ENCODE data around the gene TPSG1.
"Not testable (repeated sequence)": the region's sequence is repeated elsewhere in the genome, so short reads cannot be mapped to it uniquely, and the experiment has no call there.

The TPSG1 gene

DNA sequence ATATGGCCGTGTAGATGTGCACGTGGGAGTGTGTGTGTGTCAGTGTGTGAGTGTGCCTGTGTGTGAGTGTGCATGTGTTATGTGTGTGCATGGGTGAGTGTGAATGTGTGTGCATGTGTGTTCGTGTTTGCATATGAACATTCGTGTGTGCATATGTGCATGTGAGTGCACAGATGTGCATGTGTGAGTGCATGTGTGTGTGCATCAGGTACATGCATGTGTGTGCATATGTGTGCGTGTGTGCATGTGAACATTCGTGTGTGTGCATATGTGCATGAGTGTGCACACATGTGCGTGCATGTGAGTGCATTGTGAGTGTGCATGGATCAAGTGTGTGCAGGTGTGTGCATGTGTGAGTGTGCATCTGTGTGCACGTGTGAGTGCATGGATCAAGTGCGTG lies 12.9 kb upstream of the TPSG1 start:
- no peak overlapping the region for H3K4me3 ChIP-seq (ENCODE audit: low read depth, low read length)
- TF ChIP-seq, protein P1, sequence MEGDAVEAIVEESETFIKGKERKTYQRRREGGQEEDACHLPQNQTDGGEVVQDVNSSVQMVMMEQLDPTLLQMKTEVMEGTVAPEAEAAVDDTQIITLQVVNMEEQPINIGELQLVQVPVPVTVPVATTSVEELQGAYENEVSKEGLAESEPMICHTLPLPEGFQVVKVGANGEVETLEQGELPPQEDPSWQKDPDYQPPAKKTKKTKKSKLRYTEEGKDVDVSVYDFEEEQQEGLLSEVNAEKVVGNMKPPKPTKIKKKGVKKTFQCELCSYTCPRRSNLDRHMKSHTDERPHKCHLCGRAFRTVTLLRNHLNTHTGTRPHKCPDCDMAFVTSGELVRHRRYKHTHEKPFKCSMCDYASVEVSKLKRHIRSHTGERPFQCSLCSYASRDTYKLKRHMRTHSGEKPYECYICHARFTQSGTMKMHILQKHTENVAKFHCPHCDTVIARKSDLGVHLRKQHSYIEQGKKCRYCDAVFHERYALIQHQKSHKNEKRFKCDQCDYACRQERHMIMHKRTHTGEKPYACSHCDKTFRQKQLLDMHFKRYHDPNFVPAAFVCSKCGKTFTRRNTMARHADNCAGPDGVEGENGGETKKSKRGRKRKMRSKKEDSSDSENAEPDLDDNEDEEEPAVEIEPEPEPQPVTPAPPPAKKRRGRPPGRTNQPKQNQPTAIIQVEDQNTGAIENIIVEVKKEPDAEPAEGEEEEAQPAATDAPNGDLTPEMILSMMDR (IDR thresholded peaks at IDR 0.05; ENCODE audit: low read depth, low read length, missing control alignments) = no peak
- no peak for DNase-seq (ENCODE audit: low read depth)

DNA sequence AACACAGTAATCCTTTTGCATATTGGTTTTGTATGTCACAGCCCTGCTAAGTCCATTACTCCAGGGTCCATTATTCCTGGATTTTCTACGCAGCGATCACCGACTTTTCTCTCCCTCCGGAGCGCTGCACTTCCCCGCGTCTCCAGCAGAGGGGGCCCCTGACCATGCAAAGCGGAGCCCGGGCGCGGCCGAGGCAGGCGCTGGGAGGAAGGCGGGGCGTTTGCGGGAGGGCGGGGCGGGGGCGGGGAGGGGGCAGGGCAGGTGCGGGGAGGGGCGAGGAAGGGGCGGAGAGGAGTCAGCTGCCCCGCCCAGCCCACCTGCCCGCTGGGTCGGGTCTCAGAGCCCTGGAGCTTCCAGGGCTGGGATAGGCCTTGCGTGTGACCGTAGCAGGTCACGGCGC lies 11.6 kb upstream of the TPSG1 start:
- H3K4me3 ChIP-seq (ENCODE audit: low read depth, low read length); DNase-seq (ENCODE audit: low read depth): not testable (repeated sequence)

DNA sequence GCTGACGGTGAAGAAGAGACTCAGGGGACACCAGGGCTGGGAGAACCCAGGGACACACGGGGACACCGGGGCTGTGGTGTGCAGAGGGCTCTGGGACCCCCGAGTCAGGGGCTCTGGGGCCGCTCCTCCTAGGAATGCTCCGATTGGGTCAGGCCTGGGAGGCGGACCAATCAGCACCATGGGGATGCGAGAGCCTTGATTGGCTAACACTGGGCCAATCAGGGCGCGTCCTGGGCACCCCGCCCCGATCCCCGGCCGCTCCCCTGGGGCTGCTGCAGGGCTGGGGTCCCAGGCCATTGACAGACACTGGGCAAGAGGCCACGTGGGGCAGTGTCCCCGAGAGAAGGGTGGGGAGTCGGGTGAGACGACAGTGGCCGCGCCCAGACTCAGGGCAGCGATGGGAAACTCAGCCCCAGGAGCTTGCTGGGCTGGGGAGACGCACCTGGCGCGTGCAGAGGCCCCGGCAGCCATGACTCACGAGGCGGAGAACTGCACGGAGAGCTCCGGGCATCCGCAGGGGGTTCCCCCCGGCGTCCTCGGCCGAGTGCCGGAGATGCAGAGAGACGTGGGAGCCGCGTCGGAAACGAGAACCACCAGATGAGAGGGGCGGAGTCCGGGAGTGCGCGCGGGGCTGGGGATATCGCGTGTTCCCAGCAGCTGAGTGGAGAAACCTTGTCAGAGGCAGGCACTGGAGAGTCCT lies 7.1 kb upstream of the TPSG1 start:
- DNase-seq (ENCODE audit: low read depth); H3K4me3 ChIP-seq (ENCODE audit: low read depth, low read length): not testable (repeated sequence)

DNA sequence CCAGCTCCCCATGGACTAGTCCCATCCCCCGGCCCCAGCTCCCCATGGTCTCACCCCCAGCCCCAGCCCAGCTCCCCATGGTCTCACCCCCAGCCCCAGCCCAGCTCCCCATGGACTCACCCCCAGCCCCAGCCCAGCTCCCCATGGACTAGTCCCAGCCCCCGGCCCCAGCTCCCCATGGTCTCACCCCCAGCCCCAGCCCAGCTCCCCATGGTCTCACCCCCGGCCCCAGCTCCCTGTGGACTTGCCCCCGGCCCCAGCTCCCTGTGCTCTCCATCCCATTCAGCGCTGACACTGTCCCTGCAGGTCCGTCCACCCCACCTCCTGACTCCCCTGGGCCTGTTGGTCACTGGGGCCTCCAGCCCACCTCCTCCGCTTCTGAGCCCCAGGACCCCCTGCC lies 6.2 kb upstream of the TPSG1 start:
- H3K4me3 ChIP-seq (ENCODE audit: low read depth, low read length); DNase-seq (ENCODE audit: low read depth): not testable (repeated sequence)

DNA sequence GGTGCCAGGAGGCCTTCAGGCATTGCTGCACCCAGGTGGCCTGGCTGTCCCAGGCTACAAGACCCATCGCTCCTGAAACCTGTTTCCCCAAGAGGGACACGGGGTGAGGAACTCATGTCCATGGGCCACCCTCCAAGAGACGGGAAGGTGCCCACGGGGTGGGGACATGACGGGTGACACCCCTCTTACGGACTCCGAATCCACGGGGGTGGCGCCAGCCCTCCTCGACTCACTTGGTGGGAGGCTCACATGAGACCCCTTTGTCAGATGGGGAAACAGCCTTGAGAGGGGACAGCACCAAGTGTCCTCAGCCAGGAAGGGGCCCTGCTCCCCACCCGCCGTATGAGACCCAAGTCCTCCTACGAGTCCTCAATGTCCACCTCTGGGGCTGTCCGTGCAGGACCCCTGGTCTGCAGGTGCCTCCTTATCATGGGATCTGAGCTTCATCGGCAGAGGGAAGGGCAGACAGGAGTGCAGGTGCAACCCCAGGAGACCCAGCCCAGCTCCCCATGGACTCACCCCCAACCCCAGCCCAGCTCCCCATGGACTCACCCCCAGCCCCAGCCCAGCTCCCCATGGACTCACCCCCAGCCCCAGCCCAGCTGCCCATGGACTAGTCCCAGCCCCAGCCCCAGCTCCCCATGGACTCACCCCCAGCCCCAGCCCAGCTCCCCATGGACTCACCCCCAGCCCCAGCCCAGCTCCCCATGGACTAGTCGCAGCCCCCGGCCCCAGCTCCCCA lies 5.6 kb upstream of the TPSG1 start:
- not testable (repeated sequence) for DNase-seq (ENCODE audit: low read depth); H3K4me3 ChIP-seq (ENCODE audit: low read depth, low read length)

DNA sequence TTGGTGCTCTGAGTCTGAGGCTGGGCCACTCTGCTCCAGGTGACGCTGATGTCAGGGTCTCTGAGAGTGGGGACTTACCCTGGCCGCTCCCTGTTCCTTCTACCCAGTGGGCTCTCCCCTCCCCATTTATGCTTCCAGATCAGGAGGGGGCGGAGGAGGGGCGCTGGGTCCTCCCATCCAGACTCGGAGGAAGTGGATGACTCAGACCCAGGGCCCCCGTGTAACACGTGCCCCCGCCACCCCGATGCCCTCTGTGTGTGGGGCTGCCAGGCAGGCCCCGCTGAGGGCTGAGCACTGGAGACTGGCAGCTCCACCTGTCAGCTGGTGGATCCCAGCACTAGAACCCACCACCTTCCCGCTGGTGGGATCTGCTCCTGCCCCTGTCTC lies 5.0 kb upstream of the TPSG1 start, which contains the start of gene TPSB2:
TPSB2 (minus strand) TSS at position 101 of the 387 bp plus-strand sequence. CDS start 233 bp downstream, outside the sequence.
- not testable (repeated sequence) for DNase-seq (ENCODE audit: low read depth); H3K4me3 ChIP-seq (ENCODE audit: low read depth, low read length)

DNA sequence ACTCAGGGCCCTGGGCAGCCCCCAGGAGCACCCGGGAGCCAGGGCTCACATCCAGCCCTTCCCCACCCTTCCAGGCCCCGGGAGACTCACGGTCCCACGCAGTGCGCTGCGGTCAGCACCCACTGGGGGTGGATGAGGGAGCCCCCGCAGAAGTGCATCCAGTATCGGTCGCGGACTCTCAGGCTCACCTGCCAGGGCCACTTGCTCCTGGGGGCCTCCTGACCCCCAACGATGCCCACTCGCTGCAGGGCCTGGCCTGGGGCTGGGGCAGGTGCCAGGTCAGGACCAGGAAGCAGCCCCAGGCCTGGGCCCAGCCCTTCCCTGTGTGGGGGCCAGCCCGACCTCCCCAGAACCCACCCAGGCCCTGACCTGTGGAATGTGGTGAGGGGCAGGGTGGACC lies 4.4 kb upstream of the TPSG1 start:
- not testable (repeated sequence) for H3K4me3 ChIP-seq (ENCODE audit: low read depth, low read length); DNase-seq (ENCODE audit: low read depth)

DNA sequence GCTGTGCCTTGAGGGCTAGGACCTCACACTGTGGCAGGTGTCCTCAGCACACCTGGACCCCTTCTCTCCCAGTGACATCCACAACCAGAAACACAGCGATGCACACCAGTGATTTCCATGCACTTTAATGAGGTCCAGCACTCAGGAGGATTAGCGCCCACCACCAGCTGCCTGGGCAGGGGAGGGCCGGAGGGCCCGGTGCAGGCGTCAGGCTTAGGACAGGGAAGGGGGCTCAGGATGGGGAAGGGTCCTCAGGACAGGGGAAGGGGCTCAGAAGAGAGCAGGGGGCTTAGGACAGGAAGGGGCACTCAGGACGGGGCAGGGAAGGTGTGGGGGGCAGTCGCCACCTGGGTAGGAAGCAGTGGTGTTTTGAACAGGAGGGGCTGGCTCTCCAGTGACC lies 3.2 kb upstream of the TPSG1 start:
- not testable (repeated sequence) for H3K4me3 ChIP-seq (ENCODE audit: low read depth, low read length); DNase-seq (ENCODE audit: low read depth)

DNA sequence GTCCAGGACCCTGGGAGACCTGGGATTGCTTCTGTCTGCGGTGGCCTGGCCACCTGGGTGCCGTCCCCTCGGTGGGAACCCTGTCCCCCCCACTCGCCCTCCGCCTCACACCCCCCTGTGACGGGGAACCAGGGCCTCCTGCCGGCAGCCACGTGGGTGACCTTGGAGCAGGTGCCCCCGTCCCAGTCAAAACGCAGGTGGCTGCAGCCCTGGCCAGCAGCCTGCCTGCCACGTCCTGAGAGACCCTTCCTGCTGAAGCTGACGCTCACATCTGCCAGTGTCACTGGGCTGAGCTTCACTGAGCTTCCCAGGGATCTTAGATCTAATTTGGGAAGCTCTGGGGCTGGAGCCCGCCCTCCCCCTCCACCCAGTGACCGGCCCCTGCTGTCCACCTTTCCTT lies 1.6 kb upstream of the TPSG1 start:
- H3K4me3 ChIP-seq (ENCODE audit: low read depth, low read length); DNase-seq (ENCODE audit: low read depth): not testable (repeated sequence)

DNA sequence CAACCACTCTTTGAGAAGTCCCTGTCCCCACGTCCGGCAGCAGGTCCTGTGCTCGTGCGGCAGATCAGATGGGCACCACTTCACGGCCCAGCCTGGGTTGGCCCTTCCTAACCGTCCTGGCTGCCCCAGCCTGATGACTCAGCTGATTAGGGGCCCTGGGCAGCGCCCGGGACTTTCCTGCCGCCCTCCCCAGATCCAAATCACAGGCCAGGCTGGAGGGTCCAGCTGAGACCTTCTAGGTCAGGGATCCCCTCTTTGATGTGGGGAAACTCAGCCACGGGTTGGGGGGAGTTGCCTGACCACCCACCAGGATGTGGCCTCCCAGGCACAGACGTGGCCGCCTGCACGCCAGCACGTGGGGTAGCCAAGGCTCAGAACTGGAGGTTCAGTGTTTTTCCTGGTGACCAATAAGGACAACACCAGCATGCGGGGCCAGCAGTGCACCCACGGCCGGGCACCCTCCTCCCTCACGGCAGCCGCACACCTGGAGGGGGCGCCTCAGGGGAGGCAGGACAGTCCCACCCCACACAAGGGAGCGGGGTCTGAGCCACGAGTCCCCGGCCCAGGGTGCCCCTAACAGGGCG lies 752 bp upstream of the TPSG1 start:
- DNase-seq (ENCODE audit: low read depth); H3K4me3 ChIP-seq (ENCODE audit: low read depth, low read length): not testable (repeated sequence)

DNA sequence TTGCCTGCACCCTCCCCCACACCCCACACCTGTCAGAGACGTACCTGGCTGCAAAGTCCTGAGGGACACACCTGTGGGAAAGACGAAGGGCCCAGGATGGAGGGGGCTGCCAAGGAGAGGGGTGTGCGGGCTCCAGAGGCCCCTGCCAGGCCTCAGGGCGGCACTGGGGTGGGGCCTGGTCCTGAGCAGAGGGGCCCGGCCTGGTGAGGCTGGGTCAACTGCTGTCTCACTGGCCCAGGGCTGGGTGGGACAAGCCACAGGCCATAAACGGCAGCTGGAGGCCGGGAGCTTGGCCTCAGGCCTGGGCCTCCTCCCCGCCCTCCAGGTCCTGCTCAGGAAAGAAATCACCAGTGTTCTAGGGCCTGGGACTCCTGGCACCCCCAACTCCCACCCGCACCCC lies 510 bp downstream of the TPSG1 start:
- TF ChIP-seq, protein P1 (IDR thresholded peaks at IDR 0.05; ENCODE audit: low read depth, low read length, missing control alignments) = no peak
- DNase-seq (ENCODE audit: low read depth) = no peak
- no peak overlapping the region for H3K4me3 ChIP-seq (ENCODE audit: low read depth, low read length)
